PC-9 (cell line): ENCODE data around the gene IFI27.

Experiments
- CTCF ChIP-seq: fragments of 200-600 bp; sonication (generic); conservative IDR thresholded peaks from 2 replicates; pipeline ENCODE4 v1.6.1; 2017; ENCODE audit warnings: mixed run types, antibody characterized with exemption, mild to moderate bottlenecking, moderate library complexity
- EZH2 ChIP-seq: fragments of 200-600 bp; sonication (generic); IDR thresholded peaks from 2 replicates; pipeline ENCODE4 v1.8.0; 2017; ENCODE audit warnings: antibody characterized with exemption, low read depth

- TF ChIP-seq CTCF = no peak
- TF ChIP-seq EZH2 = no peak
These were observed 29.1 kb upstream of the IFI27 start for GRCh38 chr14:94081386-94081820.
